ENCODE results near the gene SCTR.

SCTR gene

GRCh38 chr2:119523383-119523951, 816 bp downstream of the SCTR start:
- no peak for DNase-seq (ENCODE audit: low read depth, low spot score)

- DNase-seq (ENCODE audit: low read depth, low spot score), result no peak
Measured at GRCh38 chr2:119522671-119523070, 1.6 kb downstream of the SCTR start.

- no peak for DNase-seq (ENCODE audit: low read depth, low spot score)
Measured at GRCh38 chr2:119521433-119522050, 2.7 kb downstream of the SCTR start.

- no peak for DNase-seq (ENCODE audit: low read depth, low spot score)
Measured at GRCh38 chr2:119520696-119521432, 3.4 kb downstream of the SCTR start.

- no peak for DNase-seq (ENCODE audit: low read depth, low spot score)
Measured at GRCh38 chr2:119519057-119519408, 5.2 kb downstream of the SCTR start.

- no peak for DNase-seq (ENCODE audit: low read depth, low spot score)
Measured at GRCh38 chr2:119518401-119519056, 5.8 kb downstream of the SCTR start.

- no peak for DNase-seq (ENCODE audit: low read depth, low spot score)
Measured at GRCh38 chr2:119517433-119517832, 6.8 kb downstream of the SCTR start.

GRCh38 chr2:119516121-119516520, 8.2 kb downstream of the SCTR start:
- DNase-seq (ENCODE audit: low read depth, low spot score), result no peak

GRCh38 chr2:119513832-119514231, 10.5 kb downstream of the SCTR start:
- DNase-seq (ENCODE audit: low read depth, low spot score), result no peak

- no peak for DNase-seq (ENCODE audit: low read depth, low spot score)
Measured at GRCh38 chr2:119512946-119513345, 11.3 kb downstream of the SCTR start.

GRCh38 chr2:119511989-119512388, 12.3 kb downstream of the SCTR start:
- no peak for DNase-seq (ENCODE audit: low read depth, low spot score)

GRCh38 chr2:119508756-119509155, 15.5 kb downstream of the SCTR start:
- no peak for DNase-seq (ENCODE audit: low read depth, low spot score)

GRCh38 chr2:119496682-119497081, 27.6 kb downstream of the SCTR start:
- no peak for DNase-seq (ENCODE audit: low read depth, low spot score)

GRCh38 chr2:119495948-119496347, 28.3 kb downstream of the SCTR start:
- no peak for DNase-seq (ENCODE audit: low read depth, low spot score)

- DNase-seq (ENCODE audit: low read depth, low spot score), result no peak
Measured at GRCh38 chr2:119494163-119494790, 30.0 kb downstream of the SCTR start.

GRCh38 chr2:119491776-119492525, 32.3 kb downstream of the SCTR start:
- no peak for DNase-seq (ENCODE audit: low read depth, low spot score)

GRCh38 chr2:119490653-119491195, 33.6 kb downstream of the SCTR start:
- no peak for DNase-seq (ENCODE audit: low read depth, low spot score)

- DNase-seq (ENCODE audit: low read depth, low spot score), result no peak
Measured at GRCh38 chr2:119490106-119490505, 34.2 kb downstream of the SCTR start.

- DNase-seq (ENCODE audit: low read depth, low spot score), result no peak
Measured at GRCh38 chr2:119489232-119489952, 34.9 kb downstream of the SCTR start.

Data from activated CD4-positive, CD25-positive, alpha-beta regulatory T cell treated with anti-CD3 and anti-CD28 coated beads, Interleukin-2, amount 50 U/mL, for 16 hours (primary cell).